MV-4-11 (cell line): ENCODE data around the gene RMDN2.
"Not testable (repeated sequence)": the region's sequence is repeated elsewhere in the genome, so short reads cannot be mapped to it uniquely, and the experiment has no call there.

Source experiments
- DNase-seq: peaks from one replicate; lab custom pipeline; 2025; lab: John Stamatoyannopoulos, UW

The RMDN2 gene

DNA sequence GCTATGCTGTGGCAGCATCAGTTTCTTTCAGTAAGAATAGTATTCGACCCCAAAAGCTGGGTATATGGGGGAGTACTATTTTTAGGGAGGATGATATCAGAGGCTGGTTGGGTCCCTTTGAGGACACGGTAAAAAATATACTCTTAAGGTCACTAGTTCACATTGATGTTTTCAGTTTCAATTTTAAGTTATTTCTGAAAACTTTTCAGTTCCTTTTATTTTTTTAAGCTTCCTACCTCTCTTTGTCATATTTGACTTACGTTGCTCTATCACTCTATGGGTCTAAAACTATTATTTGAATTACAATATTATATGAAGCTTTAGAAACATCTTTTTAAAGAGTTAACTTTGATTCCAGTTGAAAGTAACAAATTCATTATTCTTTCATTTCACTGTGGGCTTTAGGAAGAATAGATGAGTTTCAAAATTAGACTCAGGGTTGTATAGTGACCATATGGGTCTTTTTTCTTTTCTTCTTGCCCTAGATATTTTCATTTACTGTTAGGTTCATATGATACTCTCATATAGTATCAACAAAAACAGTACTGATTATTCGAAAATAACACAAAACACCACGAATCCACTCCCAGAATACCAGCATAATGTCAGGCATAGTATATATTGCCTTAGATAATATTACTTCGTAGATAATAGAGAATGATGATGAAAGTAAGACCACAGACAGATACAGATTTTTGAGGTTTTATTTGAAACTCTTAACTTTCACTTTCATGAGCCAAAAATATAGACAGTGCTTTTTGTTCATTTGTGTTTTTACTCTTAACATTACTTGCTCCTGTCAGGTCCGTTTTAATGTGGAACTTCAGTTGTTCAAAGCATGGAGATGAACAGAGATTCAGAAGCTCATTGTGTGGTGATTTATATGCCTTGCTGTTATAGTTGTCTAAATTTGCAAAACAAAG, 9.8 kb downstream of the RMDN2 start:
- DNase-seq = peak; percentile 76

- DNase-seq = not testable (repeated sequence)
These were observed 12.5 kb downstream of the RMDN2 start for GRCh38 chr2:37937568-37937967.

DNA sequence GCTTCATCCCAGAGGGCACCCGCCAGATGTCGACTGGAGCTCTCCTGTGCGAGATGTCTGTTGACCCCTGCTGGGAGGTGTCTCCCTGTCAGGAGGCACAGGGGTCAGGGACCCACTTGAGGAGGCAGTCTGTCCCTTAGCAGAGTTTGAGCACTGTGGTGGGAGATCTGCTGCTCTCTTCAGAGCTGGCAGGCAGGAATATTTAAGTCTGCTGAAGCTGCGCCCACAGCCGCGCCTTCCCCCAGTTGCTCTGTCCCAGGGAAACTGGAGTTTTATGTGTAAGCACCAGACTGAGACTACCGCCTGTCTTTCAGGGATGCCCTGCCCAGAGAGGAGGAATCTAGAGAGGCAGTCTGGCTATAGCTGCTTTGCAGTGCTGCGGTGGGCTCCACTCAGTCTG, 16.2 kb downstream of the RMDN2 start:
- not testable (repeated sequence) for DNase-seq

GRCh38 chr2:37944268-37944667, 19.2 kb downstream of the RMDN2 start:
- no peak for DNase-seq

- DNase-seq = no peak
These were observed 22.2 kb downstream of the RMDN2 start for GRCh38 chr2:37947306-37947705.

DNA sequence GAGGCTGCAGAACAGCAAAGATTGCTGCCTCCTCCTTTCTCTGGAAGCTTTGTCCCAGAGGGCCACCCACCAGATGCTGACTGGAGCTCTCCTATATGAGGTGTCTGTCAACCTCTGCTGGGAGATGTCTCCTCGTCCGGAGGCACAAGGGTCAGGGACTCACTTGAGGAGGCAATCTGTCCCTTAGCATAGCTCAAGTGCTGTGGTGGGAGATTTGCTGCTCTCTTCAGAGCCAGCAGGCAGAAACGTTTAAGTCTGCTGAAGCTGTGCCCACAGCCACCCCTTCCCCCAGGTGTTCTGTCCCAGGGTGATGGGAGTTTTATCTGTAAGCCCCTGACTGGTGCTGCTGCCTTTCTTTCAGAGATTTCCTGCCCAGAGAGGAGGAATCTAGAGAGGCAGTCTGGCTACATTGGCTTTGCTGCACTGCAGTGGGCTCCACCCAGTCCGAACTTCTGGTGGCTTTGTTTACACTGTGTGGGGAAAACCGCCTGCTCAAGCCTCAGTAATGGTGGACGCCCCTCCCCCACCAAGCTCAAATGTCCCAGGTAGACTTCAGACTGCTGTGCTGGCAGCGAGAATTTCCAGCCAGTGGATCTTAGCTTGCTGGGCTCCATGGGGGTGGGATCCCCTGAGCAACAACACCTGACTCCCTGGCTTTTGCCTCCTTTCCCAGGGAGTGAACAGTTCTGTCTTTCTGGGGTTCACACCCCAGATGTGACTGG, 37.1 kb downstream of the RMDN2 start:
- not testable (repeated sequence) for DNase-seq

DNA sequence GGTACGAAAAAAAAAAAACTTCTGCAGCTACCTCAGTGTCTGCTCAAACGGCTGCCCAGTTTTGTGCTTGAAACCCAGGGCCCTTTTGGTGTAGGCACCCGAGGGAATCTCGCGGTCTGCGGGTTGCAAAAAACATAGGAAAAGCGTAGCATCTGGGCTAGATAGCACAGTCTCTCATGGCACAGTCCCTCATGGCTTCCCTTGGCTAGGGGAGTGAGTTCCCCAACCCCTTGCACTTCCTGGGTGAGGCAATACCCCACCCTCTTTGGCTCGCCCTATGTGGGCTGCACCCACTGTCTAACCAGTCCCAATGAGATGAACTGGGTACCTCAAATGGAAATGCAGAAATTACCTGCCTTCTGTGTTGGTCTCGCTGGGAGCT, 37.6 kb downstream of the RMDN2 start:
- not testable (repeated sequence) for DNase-seq

- not testable (repeated sequence) for DNase-seq
These were observed 38.8 kb downstream of the RMDN2 start for GRCh38 chr2:37963901-37964300.

GRCh38 chr2:37966326-37966725, 41.2 kb downstream of the RMDN2 start:
- no peak for DNase-seq

- no peak for DNase-seq
These were observed 44.6 kb downstream of the RMDN2 start for GRCh38 chr2:37969731-37970130.

DNA sequence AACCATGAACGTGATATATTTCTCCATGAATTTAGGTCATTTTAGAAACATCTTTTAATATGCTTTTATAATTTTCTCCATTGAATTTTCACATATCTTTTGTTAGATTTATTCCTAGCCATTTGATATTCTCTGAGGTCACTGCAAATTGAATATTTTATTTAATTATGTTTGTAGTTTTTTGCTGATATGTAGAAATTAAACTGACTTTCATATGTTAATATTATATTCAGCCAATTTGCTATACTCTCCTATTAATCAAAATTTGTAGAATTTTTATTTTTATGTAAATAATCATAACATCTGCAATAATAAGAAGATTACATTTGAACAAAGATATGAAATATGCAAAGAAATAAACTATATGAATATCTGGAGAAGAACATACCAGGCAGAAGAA, 46.9 kb downstream of the RMDN2 start:
- no peak for DNase-seq

DNA sequence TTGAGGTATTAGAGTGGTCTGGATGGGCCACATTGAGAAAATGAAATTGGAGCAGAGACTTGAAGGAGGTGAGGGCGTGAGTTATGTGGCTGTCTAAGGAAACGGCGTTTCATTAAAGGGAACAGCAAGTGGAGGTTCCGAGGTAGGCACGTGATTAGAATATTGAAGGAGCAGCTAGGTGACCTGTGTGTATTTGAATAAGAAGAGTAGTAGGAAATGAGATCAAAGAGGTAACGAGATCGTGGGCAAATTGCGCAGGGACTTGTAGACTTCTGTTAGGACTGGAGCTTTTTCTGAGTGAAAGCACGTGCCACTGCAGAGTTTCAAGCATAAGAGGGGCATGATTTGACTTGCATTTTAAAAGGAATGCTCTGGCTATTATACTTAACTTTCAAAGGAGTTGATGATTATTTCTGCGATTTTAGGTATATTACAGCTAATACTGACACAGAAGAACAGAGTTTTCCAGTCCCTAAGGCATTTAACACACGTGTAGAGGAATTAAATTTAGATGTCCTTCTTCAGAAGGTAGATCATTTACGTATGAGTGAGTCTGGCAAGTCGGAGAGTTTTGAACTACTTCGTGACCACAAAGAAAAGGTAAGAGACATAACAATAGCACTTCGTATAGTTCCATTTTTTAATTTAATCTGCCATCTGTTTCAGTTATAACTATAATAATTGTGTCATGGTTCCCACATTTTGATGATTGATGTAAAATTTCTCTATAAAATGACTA, 48.7 kb downstream of the RMDN2 start:
- no peak for DNase-seq

GRCh38 chr2:37975808-37976207, 50.7 kb downstream of the RMDN2 start:
- no peak for DNase-seq

DNA sequence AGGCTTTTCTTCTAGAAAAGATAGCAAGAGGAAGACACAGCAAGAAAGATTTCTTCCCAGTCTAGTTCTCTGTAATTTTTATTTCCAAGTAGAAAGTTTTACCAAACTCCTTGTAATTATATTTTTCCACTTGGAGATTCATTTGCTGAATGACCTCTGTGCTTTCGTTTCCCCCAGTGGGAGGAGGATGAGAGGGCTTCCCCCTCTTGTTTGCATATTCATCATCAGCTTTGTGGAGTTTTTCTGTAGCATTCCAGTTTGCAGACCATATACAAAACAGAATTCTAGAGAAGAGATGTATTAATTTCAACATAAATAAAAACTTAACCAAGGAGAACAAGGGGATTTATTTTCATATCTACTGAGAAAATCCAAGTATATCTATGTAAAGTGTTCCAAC, 51.3 kb downstream of the RMDN2 start:
- DNase-seq = no peak

DNA sequence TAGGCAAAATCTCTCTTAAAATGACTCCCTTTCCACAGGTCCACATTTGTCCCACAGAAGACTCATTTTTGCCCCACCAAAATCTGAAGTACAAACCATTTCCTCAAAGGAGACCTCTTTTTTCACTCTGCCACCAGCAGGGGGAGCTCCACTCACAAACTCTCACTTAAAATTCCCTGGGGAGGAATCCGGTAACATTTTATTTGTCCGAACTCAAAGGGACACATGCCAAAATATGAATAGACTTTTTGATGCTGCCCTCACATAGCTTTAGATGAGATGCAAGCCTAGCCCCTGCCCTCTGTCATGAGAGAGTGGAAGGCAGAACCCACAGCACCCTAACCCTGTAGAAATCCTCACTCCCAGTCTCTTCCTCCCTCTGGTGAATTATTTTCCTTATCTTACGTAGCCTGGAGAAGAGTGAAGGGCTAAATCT, 57.1 kb downstream of the RMDN2 start:
- peak; percentile 45 for DNase-seq

DNA sequence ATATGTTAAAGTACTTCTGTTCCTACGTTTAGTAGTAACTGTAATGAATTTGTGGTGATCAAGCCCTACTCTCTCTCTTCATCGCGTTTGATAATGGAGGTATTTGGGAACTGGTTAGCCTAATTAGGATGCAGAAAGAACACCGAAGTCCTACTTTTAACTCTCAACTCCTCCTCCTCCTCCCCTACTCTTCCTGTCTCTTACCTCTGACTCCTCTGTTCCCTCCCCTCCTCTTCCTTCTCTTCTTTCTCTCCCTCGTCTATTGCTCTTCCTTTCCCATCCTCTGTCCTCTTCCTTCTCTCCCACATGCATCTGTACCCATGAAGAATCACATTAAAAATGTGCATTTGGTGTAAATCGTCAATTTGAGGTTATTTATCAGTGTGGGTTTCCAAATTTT, 57.8 kb downstream of the RMDN2 start:
- no peak for DNase-seq

DNA sequence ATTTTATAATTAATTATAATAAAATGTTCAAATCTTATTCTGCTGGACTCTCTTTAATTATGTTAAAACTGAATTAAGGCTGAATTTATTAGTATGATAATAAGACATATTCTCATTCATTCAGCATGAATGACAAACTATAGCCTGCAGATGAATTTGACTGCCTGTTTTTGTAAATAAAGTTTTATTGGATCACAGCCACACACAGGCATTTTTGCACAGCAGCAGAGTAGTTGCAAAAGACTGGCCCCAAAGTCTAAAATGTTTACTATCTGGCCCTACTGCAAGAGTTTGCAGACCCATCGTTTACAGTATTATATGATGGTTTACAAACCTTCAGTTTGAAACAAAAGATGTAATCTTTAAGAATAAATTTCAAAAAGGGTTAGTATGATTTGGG, 58.6 kb downstream of the RMDN2 start:
- no peak for DNase-seq

GRCh38 chr2:37984176-37984575, 59.1 kb downstream of the RMDN2 start:
- no peak for DNase-seq

- DNase-seq = peak; percentile 17
These were observed 59.5 kb downstream of the RMDN2 start for GRCh38 chr2:37984589-37984988.

GRCh38 chr2:37985333-37985732, 60.2 kb downstream of the RMDN2 start:
- DNase-seq = peak; percentile 72

DNA sequence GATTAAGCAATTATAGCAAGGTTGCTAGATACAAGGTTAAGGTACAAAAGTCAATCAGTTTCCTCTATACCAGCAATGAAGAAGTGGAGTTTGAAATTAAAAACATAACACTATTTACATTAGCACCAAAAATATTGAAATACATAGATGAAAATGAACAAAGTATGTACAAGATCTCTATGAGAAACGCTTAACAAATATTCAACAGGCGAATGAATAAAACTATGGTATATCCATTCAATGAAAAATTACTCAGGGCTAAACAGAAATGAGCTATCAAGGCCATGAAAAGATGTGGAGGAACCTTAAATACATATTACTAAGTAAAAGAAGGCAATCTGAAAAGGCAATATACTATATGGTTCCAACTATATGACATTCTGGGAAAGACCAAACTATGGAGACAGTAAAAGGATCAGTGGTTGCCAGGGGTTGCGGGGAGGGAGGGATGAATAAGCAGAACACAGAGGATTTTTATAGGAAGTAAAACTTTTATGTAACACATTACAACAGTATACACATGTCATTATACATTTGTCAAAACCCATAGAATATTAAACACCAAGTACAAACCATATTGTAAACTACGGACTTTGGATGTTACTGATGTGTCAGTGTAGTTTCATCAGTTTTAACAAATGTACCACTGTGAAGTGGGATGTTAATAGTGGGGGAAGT, 62.1 kb downstream of the RMDN2 start:
- peak; percentile 33 for DNase-seq

GRCh38 chr2:37992601-37993000, 67.5 kb downstream of the RMDN2 start:
- no peak for DNase-seq
